ENCODE results near the gene PLPPR3. TPM values are rescaled to one million over a fixed set of nuclear protein-coding genes. Genes with fewer than 3 reads are reported as not detected.

Gene PLPPR3
- total RNA-seq, 1 experiment from 2014 or later = not detected

DNA sequence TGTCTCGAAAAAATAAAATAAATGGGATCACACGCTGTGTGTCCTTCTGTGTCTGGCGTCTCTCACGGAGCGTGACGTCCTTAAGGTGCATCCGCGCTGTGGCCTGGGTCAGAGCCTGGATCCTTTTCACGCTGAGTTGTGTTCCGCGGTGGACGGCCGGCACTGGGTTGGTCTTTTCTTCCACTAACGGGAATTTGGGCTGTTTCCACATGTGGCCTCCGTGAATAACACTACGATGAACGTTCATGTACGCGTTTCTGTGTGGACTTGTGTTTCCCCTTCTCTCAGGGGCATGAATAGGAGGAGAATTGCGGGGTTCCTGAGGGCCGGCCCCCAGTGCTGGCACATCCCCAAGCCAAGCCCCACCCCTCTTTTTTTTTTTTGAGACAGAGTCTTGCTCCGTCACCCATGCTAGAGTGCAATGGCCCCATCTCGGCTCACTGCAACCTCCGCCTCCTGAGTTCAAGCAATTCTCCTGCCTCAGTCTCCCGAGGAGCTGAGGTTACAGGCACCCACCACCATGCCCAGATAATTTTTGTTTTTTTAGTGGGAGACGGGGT is 30.7 kb downstream of the PLPPR3 start:
- no TSS peak for BruUV-seq (replicated peaks)
- peaks cover 5% of the 10 kb centered on the region for H3K36me3 Mint-ChIP-seq (ENCODE audit: insufficient read depth, unreplicated experiment)
- H3K27ac Mint-ChIP-seq (ENCODE audit: unreplicated experiment) = no peak overlapping the region

DNA sequence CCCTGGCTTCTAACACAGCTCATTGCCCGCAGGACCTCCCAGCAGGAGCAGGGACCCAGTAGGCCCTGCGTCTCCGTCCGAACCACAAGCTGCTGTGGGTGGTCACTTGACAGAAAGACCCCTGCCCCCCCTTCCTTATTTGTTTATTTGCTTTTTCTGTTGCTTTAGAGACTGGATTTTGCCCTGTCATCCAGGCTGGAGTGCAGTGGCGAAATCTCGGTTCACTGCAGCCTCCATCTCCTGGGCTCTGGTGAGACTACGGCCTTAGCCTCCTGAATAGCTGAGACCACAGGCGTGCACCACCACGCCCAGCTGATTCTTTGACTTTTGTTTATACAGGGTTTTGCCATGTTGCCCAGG is 32.1 kb downstream of the PLPPR3 start:
- no peaks in the 10 kb centered on the region for H3K9me3 Mint-ChIP-seq (ENCODE audit: low read depth, unreplicated experiment)
- BruUV-seq (replicated peaks) = no TSS peak
- no peak overlapping the region for H3K4me3 Mint-ChIP-seq (ENCODE audit: low read depth, unreplicated experiment)
- intact Hi-C loops (cut with micrococcal nuclease; ENCODE audit: unreplicated experiment) = no loop called here
- no peak overlapping the region for H3K27ac Mint-ChIP-seq (ENCODE audit: unreplicated experiment)
- H3K4me1 Mint-ChIP-seq (ENCODE audit: low read depth, unreplicated experiment) = no peaks in the 10 kb centered on the region
- TF ChIP-seq, protein P1, sequence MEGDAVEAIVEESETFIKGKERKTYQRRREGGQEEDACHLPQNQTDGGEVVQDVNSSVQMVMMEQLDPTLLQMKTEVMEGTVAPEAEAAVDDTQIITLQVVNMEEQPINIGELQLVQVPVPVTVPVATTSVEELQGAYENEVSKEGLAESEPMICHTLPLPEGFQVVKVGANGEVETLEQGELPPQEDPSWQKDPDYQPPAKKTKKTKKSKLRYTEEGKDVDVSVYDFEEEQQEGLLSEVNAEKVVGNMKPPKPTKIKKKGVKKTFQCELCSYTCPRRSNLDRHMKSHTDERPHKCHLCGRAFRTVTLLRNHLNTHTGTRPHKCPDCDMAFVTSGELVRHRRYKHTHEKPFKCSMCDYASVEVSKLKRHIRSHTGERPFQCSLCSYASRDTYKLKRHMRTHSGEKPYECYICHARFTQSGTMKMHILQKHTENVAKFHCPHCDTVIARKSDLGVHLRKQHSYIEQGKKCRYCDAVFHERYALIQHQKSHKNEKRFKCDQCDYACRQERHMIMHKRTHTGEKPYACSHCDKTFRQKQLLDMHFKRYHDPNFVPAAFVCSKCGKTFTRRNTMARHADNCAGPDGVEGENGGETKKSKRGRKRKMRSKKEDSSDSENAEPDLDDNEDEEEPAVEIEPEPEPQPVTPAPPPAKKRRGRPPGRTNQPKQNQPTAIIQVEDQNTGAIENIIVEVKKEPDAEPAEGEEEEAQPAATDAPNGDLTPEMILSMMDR (IDR thresholded peaks at IDR 0.05; ENCODE audit: unreplicated experiment) = no peak
- no peak for DNase-seq
- no peaks in the 10 kb centered on the region for H3K27me3 Mint-ChIP-seq (ENCODE audit: unreplicated experiment)
- CTCF ChIA-PET = interaction anchor here (0.6 kb wide), 1 partner anchor 172 kb away, joined by 3 read pairs; no protein-coding TSS in a partner anchor
- no peaks in the 10 kb centered on the region for H3K36me3 Mint-ChIP-seq (ENCODE audit: insufficient read depth, unreplicated experiment)

More for the DNA sequence above, 30.7 kb downstream of the PLPPR3 start:
- no peak overlapping the region for H3K4me3 Mint-ChIP-seq (ENCODE audit: low read depth, unreplicated experiment)
- TF ChIP-seq, protein P1 (IDR thresholded peaks at IDR 0.05; ENCODE audit: unreplicated experiment) = no peak
- no peaks in the 10 kb centered on the region for H3K9me3 Mint-ChIP-seq (ENCODE audit: low read depth, unreplicated experiment)
- intact Hi-C loops (cut with micrococcal nuclease; ENCODE audit: unreplicated experiment) = no loop called here
- CTCF ChIA-PET = no interaction called here
- H3K4me1 Mint-ChIP-seq (ENCODE audit: low read depth, unreplicated experiment) = no peaks in the 10 kb centered on the region
- no peak for DNase-seq
- H3K27me3 Mint-ChIP-seq (ENCODE audit: unreplicated experiment) = no peaks in the 10 kb centered on the region

DNA sequence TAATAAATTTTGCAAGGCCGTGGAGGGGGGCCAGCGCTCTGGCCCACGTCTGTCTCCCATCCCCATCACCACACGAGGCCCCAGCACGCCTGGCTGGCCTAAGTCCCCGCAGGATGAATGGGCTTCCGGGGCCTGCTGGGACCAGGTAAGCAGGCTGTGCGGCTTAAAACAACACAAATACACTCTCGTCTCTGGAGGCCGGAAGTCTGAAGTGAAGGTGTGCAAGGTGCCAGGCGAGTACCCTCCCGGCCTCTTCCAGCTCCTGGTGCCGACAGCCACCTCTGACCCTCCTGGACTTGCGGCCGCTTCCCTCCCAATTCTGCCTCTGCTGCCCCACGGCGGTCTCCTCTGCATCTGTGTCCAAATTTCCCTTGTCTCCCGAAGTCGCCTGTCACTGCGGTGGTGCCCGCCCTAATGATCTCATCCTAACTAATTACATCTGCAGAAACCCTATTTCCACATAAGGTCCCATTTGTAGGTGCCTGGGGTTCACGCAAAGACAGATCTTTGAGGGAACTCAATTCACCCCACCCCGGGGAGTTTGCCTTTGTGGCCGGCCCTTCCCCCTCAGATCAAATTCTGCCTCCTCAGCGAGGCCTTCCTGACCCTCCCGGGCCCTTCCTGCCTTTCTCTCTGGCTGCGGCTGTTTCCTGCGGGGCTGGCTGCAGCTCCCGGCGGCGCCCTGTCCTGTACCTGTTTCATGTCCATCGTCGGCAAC is 32.6 kb downstream of the PLPPR3 start:
- DNase-seq = no peak
- TF ChIP-seq, protein P1 (IDR thresholded peaks at IDR 0.05; ENCODE audit: unreplicated experiment) = no peak
- no TSS peak for BruUV-seq (replicated peaks)
- no peaks in the 10 kb centered on the region for H3K36me3 Mint-ChIP-seq (ENCODE audit: insufficient read depth, unreplicated experiment)
- CTCF ChIA-PET = interaction anchor here (0.6 kb wide), 1 partner anchor 173 kb away, joined by 3 read pairs; no protein-coding TSS in a partner anchor
- intact Hi-C loops (cut with micrococcal nuclease; ENCODE audit: unreplicated experiment) = no loop called here
- no peaks in the 10 kb centered on the region for H3K4me1 Mint-ChIP-seq (ENCODE audit: low read depth, unreplicated experiment)
- no peaks in the 10 kb centered on the region for H3K9me3 Mint-ChIP-seq (ENCODE audit: low read depth, unreplicated experiment)
- H3K4me3 Mint-ChIP-seq (ENCODE audit: low read depth, unreplicated experiment) = no peak overlapping the region
- H3K27ac Mint-ChIP-seq (ENCODE audit: unreplicated experiment) = no peak overlapping the region
- H3K27me3 Mint-ChIP-seq (ENCODE audit: unreplicated experiment) = no peaks in the 10 kb centered on the region

DNA sequence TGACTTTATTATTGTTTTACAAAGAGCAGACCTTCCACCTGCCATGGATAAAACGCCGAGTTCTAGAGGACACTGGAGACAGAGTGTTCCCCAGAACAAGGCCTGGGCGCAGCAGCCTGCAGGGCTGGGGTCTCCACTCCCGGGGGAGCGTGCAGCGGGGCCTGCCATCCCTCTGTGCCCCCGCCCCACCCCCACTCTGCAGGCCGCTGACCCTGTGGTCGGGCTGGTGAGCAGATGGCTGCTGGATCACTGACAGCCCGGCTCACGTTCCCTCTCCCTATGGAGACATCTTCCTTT is 33.1 kb downstream of the PLPPR3 start:
- Mint-ChIP-seq H3K27me3 (ENCODE audit: unreplicated experiment) (no peaks in the 10 kb centered on the region), H3K27ac (ENCODE audit: unreplicated experiment) (no peak overlapping the region), H3K4me3 (ENCODE audit: low read depth, unreplicated experiment) (no peak overlapping the region), H3K4me1 (ENCODE audit: low read depth, unreplicated experiment) (no peaks in the 10 kb centered on the region), H3K9me3 (ENCODE audit: low read depth, unreplicated experiment) (no peaks in the 10 kb centered on the region), H3K36me3 (ENCODE audit: insufficient read depth, unreplicated experiment) (no peaks in the 10 kb centered on the region)
- DNase-seq = no peak
- no TSS peak for BruUV-seq (replicated peaks)
- CTCF ChIA-PET = no interaction called here
- TF ChIP-seq, protein P1 (IDR thresholded peaks at IDR 0.05; ENCODE audit: unreplicated experiment) = no peak
- intact Hi-C loops (cut with micrococcal nuclease; ENCODE audit: unreplicated experiment) = no loop called here
